ENCODE measurements around the gene RTN4RL1. TPM values are rescaled to one million over a fixed set of nuclear protein-coding genes. Genes with fewer than 3 reads are reported as not detected.

RTN4RL1 gene
- total RNA-seq, 1 experiment from 2014 or later = 0.22 TPM

- Histone ChIP-seq H2BK20ac (ENCODE audit: low read depth, low read length, poor library complexity, severe bottlenecking) (no peak overlapping the region), H3K4me1 (ENCODE audit: insufficient read depth, low read length) (no peaks in the 10 kb centered on the region), H2BK15ac (ENCODE audit: low read depth, low read length) (no peak overlapping the region), H4K20me1 (ENCODE audit: control insufficient read depth, insufficient read depth, insufficient read length) (no peaks in the 10 kb centered on the region), H2AK5ac (ENCODE audit: insufficient read length, low read length) (no peak overlapping the region), H3K4ac (ENCODE audit: low read depth, low read length) (no peak overlapping the region), H3K23ac (ENCODE audit: insufficient read length, low read depth, low read length) (no peak overlapping the region), H3K4me2 (ENCODE audit: insufficient read depth, insufficient read length, low read length) (no peak overlapping the region), H3K79me1 (ENCODE audit: insufficient read depth, low read depth, low read length, poor library complexity, severe bottlenecking) (no peaks in the 10 kb centered on the region), H4K8ac (replicated peaks; ENCODE audit: insufficient read length, low read depth, low read length) (no peak overlapping the region), H3K79me2 (ENCODE audit: insufficient read depth, low read length) (no peaks in the 10 kb centered on the region), H3K18ac (ENCODE audit: insufficient read length, low read depth, low read length) (no peak overlapping the region), H3K23me2 (ENCODE audit: insufficient read length, low read depth, low read length, poor library complexity, severe bottlenecking) (peaks cover 3% of the 10 kb centered on the region), H3K27me3 (ENCODE audit: insufficient read depth, low read length) (no peaks in the 10 kb centered on the region), H2BK5ac (ENCODE audit: insufficient read length, low read length) (no peak overlapping the region), H2AFZ (ENCODE audit: low read length) (no peak overlapping the region), H3K9ac (ENCODE audit: extremely low read depth, insufficient read length, low read length) (no peak overlapping the region), H3K56ac (ENCODE audit: insufficient read length, low read depth, low read length) (no peak overlapping the region), H3K9me3 (ENCODE audit: control insufficient read depth, low read depth, low read length) (no peaks in the 10 kb centered on the region), H2BK120ac (ENCODE audit: low read depth, low read length, poor library complexity, severe bottlenecking) (no peak overlapping the region), H4K91ac (ENCODE audit: insufficient read length, low read depth, low read length) (no peak overlapping the region), H3T11ph (ENCODE audit: low read length) (no peak overlapping the region), H3K27ac (ENCODE audit: insufficient read length, low read depth, low read length) (no peak overlapping the region), H2BK12ac (ENCODE audit: insufficient read length, low read depth, low read length) (no peak overlapping the region), H4K5ac (ENCODE audit: insufficient read length, low read depth, low read length) (no peak overlapping the region), H3K14ac (ENCODE audit: insufficient read depth, low read length) (no peak overlapping the region)
- H3K9me3 Mint-ChIP-seq = no peaks in the 10 kb centered on the region; a peak in 1 of 5 replicates
- peaks cover 0 to 9% of the 10 kb centered on the region in 2 experiments; a peak in 2 of 4 replicates for H3K4me1 Mint-ChIP-seq
- no CpG with 5 or more reads among the region's 7 CpGs for WGBS (ENCODE audit: extremely low coverage, insufficient read length, low lambda C conversion rate)
- no peak for DNase-seq
- peaks cover 14% of the 10 kb centered on the region for H3K27me3 Mint-ChIP-seq (ENCODE audit: low read depth)
- H3K36me3 Mint-ChIP-seq (ENCODE audit: insufficient read depth in 1 of 3, low read depth in 3 of 3) = no peaks in the 10 kb centered on the region
- no peak overlapping the region for H3K27ac Mint-ChIP-seq
- TF ChIP-seq, protein P1, sequence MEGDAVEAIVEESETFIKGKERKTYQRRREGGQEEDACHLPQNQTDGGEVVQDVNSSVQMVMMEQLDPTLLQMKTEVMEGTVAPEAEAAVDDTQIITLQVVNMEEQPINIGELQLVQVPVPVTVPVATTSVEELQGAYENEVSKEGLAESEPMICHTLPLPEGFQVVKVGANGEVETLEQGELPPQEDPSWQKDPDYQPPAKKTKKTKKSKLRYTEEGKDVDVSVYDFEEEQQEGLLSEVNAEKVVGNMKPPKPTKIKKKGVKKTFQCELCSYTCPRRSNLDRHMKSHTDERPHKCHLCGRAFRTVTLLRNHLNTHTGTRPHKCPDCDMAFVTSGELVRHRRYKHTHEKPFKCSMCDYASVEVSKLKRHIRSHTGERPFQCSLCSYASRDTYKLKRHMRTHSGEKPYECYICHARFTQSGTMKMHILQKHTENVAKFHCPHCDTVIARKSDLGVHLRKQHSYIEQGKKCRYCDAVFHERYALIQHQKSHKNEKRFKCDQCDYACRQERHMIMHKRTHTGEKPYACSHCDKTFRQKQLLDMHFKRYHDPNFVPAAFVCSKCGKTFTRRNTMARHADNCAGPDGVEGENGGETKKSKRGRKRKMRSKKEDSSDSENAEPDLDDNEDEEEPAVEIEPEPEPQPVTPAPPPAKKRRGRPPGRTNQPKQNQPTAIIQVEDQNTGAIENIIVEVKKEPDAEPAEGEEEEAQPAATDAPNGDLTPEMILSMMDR (conservative IDR thresholded peaks at IDR 0.05) = no peak
- no peak overlapping the region for H3K4me3 Mint-ChIP-seq
These were observed 83.1 kb downstream of the RTN4RL1 start for GRCh38 chr17:1942066-1942365.

All from H9 (cell line).